Kidney (tissue), 14 donors: ENCODE measurements around the gene MSL3. TPM values are rescaled to one million over a fixed set of nuclear protein-coding genes. Genes with fewer than 3 reads are reported as not detected.

ENCODE experiments used
- DNase-seq, 5 donors: peaks; one replicate each; pipeline ENCODE4 v3.0.0-alpha.2; 2013 to 2020
- FAIRE-seq: peaks from 2 replicates; lab custom pipeline; 2012; peaks lifted over from hg19 to GRCh38; lab: Jason Lieb, UNC
- H3K27ac ChIP-seq, 2 donors: one replicate each; pipeline ENCODE4 v1.7.0; 2013; ENCODE audit warnings: low read depth in 2 of 2, low read length in 2 of 2, inconsistent platforms in 1 of 2
- H3K27me3 ChIP-seq: one replicate; pipeline ENCODE4 v1.7.1; 2013; ENCODE audit warnings: low read length, inconsistent platforms; ENCODE audit not compliant: control insufficient read depth, insufficient read depth
- H3K36me3 ChIP-seq, 3 donors: one replicate each; pipeline versions ENCODE4 v1.7.0 to v1.7.1; 2013; ENCODE audit warnings: low read length in 3 of 3, control low read depth in 1 of 3, inconsistent platforms in 1 of 3; ENCODE audit not compliant: insufficient read depth in 3 of 3, control insufficient read depth in 2 of 3
- H3K4me1 ChIP-seq, 3 donors: one replicate each; pipeline versions ENCODE4 v1.7.0 to v1.7.1; 2013; ENCODE audit warnings: low read length in 3 of 3, inconsistent platforms in 1 of 3, low read depth in 1 of 3; ENCODE audit not compliant: control insufficient read depth in 2 of 3, insufficient read depth in 2 of 3
- H3K4me3 ChIP-seq, 3 donors: one replicate each; pipeline versions ENCODE4 v1.7.0 to v1.8.1; 2013; ENCODE audit warnings: low read length in 3 of 3, control low read depth in 1 of 3, inconsistent platforms in 1 of 3
- H3K9ac ChIP-seq, 3 donors: one replicate each; pipeline versions ENCODE4 v1.7.0 to v1.7.1; 2013; ENCODE audit warnings: low read length in 3 of 3, control low read depth in 1 of 3, inconsistent platforms in 1 of 3
- H3K9me3 ChIP-seq, 3 donors: one replicate each; pipeline versions ENCODE4 v1.7.0 to v1.7.1; 2013; ENCODE audit warnings: low read length in 3 of 3, control low read depth in 1 of 3, inconsistent platforms in 1 of 3; ENCODE audit not compliant: control insufficient read depth in 2 of 3, insufficient read depth in 1 of 3
- CTCF ChIP-seq: IDR thresholded peaks from 3 replicates; pipeline ENCODE4 v1.5.1; 2012; ENCODE audit warnings: mild to moderate bottlenecking, moderate library complexity, borderline replicate concordance; ENCODE audit not compliant: insufficient read depth; ENCODE audit errors: extremely low read depth
- intact Hi-C: fragments of 100-400 bp; cut with DNase I; formaldehyde crosslinking; loops from one replicate; pipeline ENCODE4 v1.11.1; 2022
- polyA plus RNA-seq: library from polyadenylated mRNA; stranded (reverse); fragments of 350-450 nt; fragmentation: Illumina TruSeq; extraction: RNeasy Lipid Tissue Mini Kit (QIAGEN cat#74804); gene quantifications from one replicate; pipeline ENCODE4 v1.2.3, GENCODE V29; 2014; ENCODE audit warnings: low read depth, low replicate concordance; ENCODE audit not compliant: insufficient read depth
- total RNA-seq: library from RNA; stranded (reverse); fragmentation: NEBNext Ultra II Directional; extraction: Animal tissue kit (Norgen Biotek cat#: 25700); gene quantifications from one replicate; pipeline ENCODE4 v1.2.1, GENCODE V29; 2021
- donor health status: control.
- donor health status: control.
- donor health status: control.
- donor health status: control.
- donor health status: control.
- donor health status: DM: yes; HTN: yes; CAD: no.
- donor health status: Normal renal cell carcinoma (clear cell type).

Gene MSL3
- total and polyA plus RNA-seq, 2 donors from 2014 or later = 16.3 to 27.1 TPM

GRCh38 chrX:11759172-11759460 is 1.1 kb downstream of the MSL3 start:
- intact Hi-C loops = no loop called here
- TF ChIP-seq CTCF = no peak
- FAIRE-seq (no peak), DNase-seq (no peak)
- peaks cover 0 to 2% (median 0%) of the 10 kb centered on the region in 3 donors for H3K4me1 ChIP-seq
- peak overlapping the region in 2 of 3 donors; percentile 67 to 71 for H3K9ac ChIP-seq
- H3K27me3 ChIP-seq = no peaks in the 10 kb centered on the region
- H3K36me3 ChIP-seq = peaks cover 0 to 20% (median 2%) of the 10 kb centered on the region in 3 donors
- peak overlapping the region; percentile 83 to 87 (median 83) for H3K4me3 ChIP-seq
- H3K27ac ChIP-seq = peak overlapping the region; percentile 83 to 91
- no peaks in the 10 kb centered on the region for H3K9me3 ChIP-seq

- peaks cover 0 to 2% (median 0%) of the 10 kb centered on the region in 3 donors for H3K4me1 ChIP-seq
- H3K36me3 ChIP-seq = peaks cover 0 to 20% (median 4%) of the 10 kb centered on the region in 3 donors
- peak overlapping the region; percentile 83 to 87 (median 83) for H3K4me3 ChIP-seq
- peak overlapping the region in 1 of 2 donors; percentile 48 for H3K27ac ChIP-seq
- H3K9me3 ChIP-seq = no peaks in the 10 kb centered on the region
- no peak for TF ChIP-seq CTCF
- peak overlapping the region in 2 of 3 donors; percentile 58 to 71 for H3K9ac ChIP-seq
- H3K27me3 ChIP-seq = no peaks in the 10 kb centered on the region
- DNase-seq = peak; percentile 79 to 97 (median 83)
- intact Hi-C loops = no loop called here
- peak; percentile 98 for FAIRE-seq
These were observed 1.6 kb downstream of the MSL3 start for GRCh38 chrX:11759461-11760311.

GRCh38 chrX:11760958-11761357 is 2.9 kb downstream of the MSL3 start:
- Histone ChIP-seq H3K27me3 (no peaks in the 10 kb centered on the region), H3K9me3 (no peaks in the 10 kb centered on the region), H3K4me3 (no peak overlapping the region), H3K9ac (no peak overlapping the region), H3K36me3 (peaks cover 0 to 27% (median 4%) of the 10 kb centered on the region in 3 donors), H3K4me1 (peaks cover 0 to 2% (median 0%) of the 10 kb centered on the region in 3 donors), H3K27ac (no peak overlapping the region)
- DNase-seq (no peak), FAIRE-seq (no peak)
- no peak for TF ChIP-seq CTCF
- intact Hi-C loops = no loop called here
